GM12878 (cell line): ENCODE results near the gene BOLA2B. TPM values are rescaled to one million over a fixed set of nuclear protein-coding genes. Genes with fewer than 3 reads are reported as not detected.

Source experiments
- BRCA1 ChIP-seq: IDR thresholded peaks from 2 replicates; pipeline ENCODE4 v1.6.1; 2011; ENCODE audit warnings: low read depth, low read length, improper control_type of control experiment
- CEBPB ChIP-seq, 2 experiments: fragments of 150-350 bp in 1 of 2; IDR thresholded peaks; 2 replicates each; pipeline ENCODE4 v1.6.1; 2012 to 2014; ENCODE audit warnings: low read depth in 2 of 2, low read length in 2 of 2, borderline replicate concordance in 1 of 2, inconsistent platforms in 1 of 2
- E4F1 ChIP-seq: fragments of 450-650 bp; IDR thresholded peaks from 2 replicates; pipeline ENCODE4 v1.6.1; 2018; ENCODE audit warnings: borderline replicate concordance, mild to moderate bottlenecking; ENCODE audit not compliant: partially characterized antibody
- ESRRA ChIP-seq: IDR thresholded peaks from 2 replicates; pipeline ENCODE4 v1.6.1; 2012; ENCODE audit warnings: mild to moderate bottlenecking, low read length, improper control_type of control experiment
- IRF3 ChIP-seq: fragments of 450-650 bp; IDR thresholded peaks from 2 replicates; pipeline ENCODE4 v1.6.1; 2014; ENCODE audit warnings: mild to moderate bottlenecking
- MEF2A ChIP-seq: IDR thresholded peaks from 2 replicates; pipeline ENCODE4 v1.6.1; 2011; ENCODE audit warnings: low read depth, mild to moderate bottlenecking, low read length, moderate library complexity; ENCODE audit not compliant: insufficient read depth
- MYB ChIP-seq: fragments of 150-350 bp; IDR thresholded peaks from 2 replicates; pipeline ENCODE4 v1.6.1; 2014; ENCODE audit warnings: mild to moderate bottlenecking, low read depth, low read length, borderline replicate concordance
- NR2C2 ChIP-seq: IDR thresholded peaks from 2 replicates; pipeline ENCODE4 v1.6.1; 2011; ENCODE audit warnings: borderline replicate concordance, low read depth; ENCODE audit not compliant: control insufficient read depth, insufficient read length
- PAX5 ChIP-seq: IDR thresholded peaks from 2 replicates; pipeline ENCODE4 v1.6.1; 2011; ENCODE audit warnings: low read depth, low read length, borderline replicate concordance
- RAD21 ChIP-seq: IDR thresholded peaks from 2 replicates; pipeline ENCODE4 v1.6.1; 2011; ENCODE audit warnings: mild to moderate bottlenecking, low read depth, low read length, moderate library complexity; ENCODE audit not compliant: insufficient read depth
- SMARCA5 ChIP-seq: fragments of 450-650 bp; IDR thresholded peaks from 2 replicates; pipeline ENCODE4 v1.6.1; 2017; ENCODE audit warnings: mild to moderate bottlenecking
- STAT1 ChIP-seq: fragments of 450-650 bp; conservative IDR thresholded peaks from 2 replicates; pipeline ENCODE4 v1.6.1; 2014; ENCODE audit warnings: antibody characterized with exemption, mild to moderate bottlenecking
- TCF12 ChIP-seq: IDR thresholded peaks from 2 replicates; pipeline ENCODE4 v1.6.1; 2011; ENCODE audit warnings: low read depth, mild to moderate bottlenecking, low read length
- USF1 ChIP-seq: IDR thresholded peaks from 2 replicates; pipeline ENCODE4 v1.6.1; 2011; ENCODE audit warnings: borderline replicate concordance, low read depth, mild to moderate bottlenecking, moderate library complexity, mixed read lengths, low read length; ENCODE audit not compliant: insufficient read depth; ENCODE audit errors: extremely low read length
- ZBTB11 ChIP-seq: fragments of 450-650 bp; formaldehyde crosslinking; IDR thresholded peaks from 2 replicates; pipeline ENCODE4 v1.5.0; 2022; ENCODE audit warnings: mild to moderate bottlenecking, missing genetic modification characterization
- ZNF207 ChIP-seq: fragments of 450-650 bp; IDR thresholded peaks from 2 replicates; pipeline ENCODE4 v1.6.1; 2014; ENCODE audit warnings: antibody characterized with exemption, mild to moderate bottlenecking, borderline replicate concordance
- polyA plus RNA-seq, 11 experiments: library from polyadenylated mRNA; depleted of rRNA in 4 of 11; unstranded in 6 of 11; stranded (reverse) in 5 of 11; fragments of >200 nt; fragmentation: Nextera tagmentation in 4 of 11; fragmentation: Illumina TruSeq in 1 of 11; extraction: Ambion mirVana in 4 of 11; extraction: Trizol in 1 of 11; gene quantifications; 1 replicate in 1 of 11; 2 replicates in 10 of 11; pipeline versions ENCODE4 v1.2.1 to v1.2.3, GENCODE V29; 2011 to 2016; ENCODE audit warnings: inconsistent platforms in 2 of 11, missing spikeins in 2 of 11, low read depth in 1 of 11
- total RNA-seq, 4 experiments: library from RNA; depleted of rRNA in 3 of 4; stranded (reverse); fragments of >200 nt in 3 of 4; fragmentation: Illumina TruSeq in 1 of 4; extraction: Trizol in 1 of 4; gene quantifications; 2 replicates each; pipeline versions ENCODE4 v1.2.1 to v1.2.3, GENCODE V29; 2013 to 2021
- TF ChIP-seq, protein P1 (sequence below): fragments of 450-650 bp; formaldehyde crosslinking; IDR thresholded peaks from 2 replicates; pipeline ENCODE4 v1.4.0; 2022; ENCODE audit warnings: mild to moderate bottlenecking, moderate library complexity

The BOLA2B gene
- total and polyA plus RNA-seq, 10 of the 15 experiments (the other 5 are each of a cell fraction or from before 2014, with no cell fraction given): 39.9 to 292 (median 130) TPM

DNA sequence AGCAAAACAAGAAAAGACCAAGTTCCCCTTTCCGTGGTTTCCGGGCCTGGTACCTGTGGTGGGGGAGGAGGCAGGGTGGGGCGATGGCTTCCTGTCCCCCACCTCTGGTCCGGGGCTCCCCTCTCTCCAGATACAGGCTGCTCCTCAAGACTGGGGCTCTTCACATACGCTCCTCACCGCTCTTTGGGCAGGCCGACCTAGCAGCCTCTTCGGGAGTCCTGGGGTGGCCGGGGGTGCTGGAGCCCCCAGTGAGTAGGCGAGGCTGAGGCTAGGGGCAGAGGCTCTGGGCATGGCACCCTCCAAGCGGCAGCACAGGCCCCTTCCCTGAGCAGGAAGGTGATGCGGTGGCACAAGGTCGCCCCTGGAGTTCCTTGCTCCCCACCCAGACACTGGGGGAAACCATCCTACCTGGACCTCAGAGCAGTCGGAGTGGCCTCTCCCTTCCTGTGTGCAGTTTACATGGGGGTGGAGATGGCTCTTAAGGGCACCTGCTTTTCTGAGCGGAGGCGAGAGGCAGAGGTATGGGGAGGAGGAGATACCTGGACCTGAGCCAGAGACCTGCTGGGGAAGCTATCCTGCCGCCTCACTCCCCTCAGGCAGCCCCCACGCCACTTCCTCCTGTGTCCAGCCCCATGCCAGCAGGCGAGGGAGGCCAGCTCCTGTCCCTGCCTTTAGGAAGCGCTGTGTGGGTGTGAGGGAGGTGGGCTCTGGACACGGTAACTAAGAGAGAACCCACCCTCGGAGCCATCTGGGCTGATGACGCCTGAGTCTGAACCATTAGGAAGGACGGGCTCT is 9.2 kb downstream of the BOLA2B start (continued):
- TF ChIP-seq IRF3 (no peak), USF1 (no peak), ZNF207 (no peak), CEBPB (IDR thresholded peaks at IDR 0.05; ENCODE audit: borderline replicate concordance in 1 of 2, low read depth in 2 of 2, low read length in 2 of 2) (no peak), BRCA1 (no peak), ZBTB11 (no peak; the same call in 1 of the 2 replicates), RAD21 (no peak), E4F1 (no peak), TCF12 (peak; percentile 68; the same call in 1 of the 2 replicates), NR2C2 (no peak), ESRRA (no peak), PAX5 (peak; percentile 77; the same call in 1 of the 2 replicates), MYB (no peak), STAT1 (0 out of 2 replicates have a peak, but pooled peaks have one; percentile 45), MEF2A (peak; percentile 40; the same call in 1 of the 2 replicates), SMARCA5 (peak; percentile 37; the same call in 1 of the 2 replicates)
- TF ChIP-seq, protein P1, sequence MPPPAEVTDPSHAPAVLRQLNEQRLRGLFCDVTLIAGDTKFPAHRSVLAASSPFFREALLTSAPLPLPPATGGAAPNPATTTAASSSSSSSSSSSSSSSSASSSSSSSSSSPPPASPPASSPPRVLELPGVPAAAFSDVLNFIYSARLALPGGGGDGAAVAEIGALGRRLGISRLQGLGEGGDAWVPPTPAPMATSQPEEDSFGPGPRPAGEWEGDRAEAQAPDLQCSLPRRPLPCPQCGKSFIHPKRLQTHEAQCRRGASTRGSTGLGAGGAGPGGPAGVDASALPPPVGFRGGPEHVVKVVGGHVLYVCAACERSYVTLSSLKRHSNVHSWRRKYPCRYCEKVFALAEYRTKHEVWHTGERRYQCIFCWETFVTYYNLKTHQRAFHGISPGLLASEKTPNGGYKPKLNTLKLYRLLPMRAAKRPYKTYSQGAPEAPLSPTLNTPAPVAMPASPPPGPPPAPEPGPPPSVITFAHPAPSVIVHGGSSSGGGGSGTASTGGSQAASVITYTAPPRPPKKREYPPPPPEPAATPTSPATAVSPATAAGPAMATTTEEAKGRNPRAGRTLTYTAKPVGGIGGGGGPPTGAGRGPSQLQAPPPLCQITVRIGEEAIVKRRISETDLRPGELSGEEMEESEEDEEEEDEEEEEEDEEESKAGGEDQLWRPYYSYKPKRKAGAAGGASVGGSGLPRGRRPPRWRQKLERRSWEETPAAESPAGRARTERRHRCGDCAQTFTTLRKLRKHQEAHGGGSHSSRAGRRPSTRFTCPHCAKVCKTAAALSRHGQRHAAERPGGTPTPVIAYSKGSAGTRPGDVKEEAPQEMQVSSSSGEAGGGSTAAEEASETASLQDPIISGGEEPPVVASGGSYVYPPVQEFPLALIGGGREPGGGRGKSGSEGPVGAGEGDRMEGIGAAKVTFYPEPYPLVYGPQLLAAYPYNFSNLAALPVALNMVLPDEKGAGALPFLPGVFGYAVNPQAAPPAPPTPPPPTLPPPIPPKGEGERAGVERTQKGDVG: no peak
